HL-60/S4 treated with phorbol 12-myristate 13-acetate at 8.2 ng/mL for 4 days and 3 days (cell line): ENCODE results near the gene TIAM2.

Source experiments
- in situ Hi-C: fragments of 300-500 bp; cut with MboI; formaldehyde crosslinking; loops from 2 replicates; pipeline ENCODE4 v1.15.0; 2022; ENCODE audit warnings: low sequenced_read_pairs

Gene TIAM2

GRCh38 chr6:155272353-155273232 is 277.5 kb downstream of the TIAM2 start:
- in situ Hi-C loops, result loop anchor here (25.0 kb wide), 1 partner anchor 335 kb away; no protein-coding TSS in a partner anchor

GRCh38 chr6:155273431-155273830 is 278.3 kb downstream of the TIAM2 start:
- in situ Hi-C loops, result loop anchor here (25.0 kb wide), 1 partner anchor 336 kb away; no protein-coding TSS in a partner anchor

- in situ Hi-C loops, result loop anchor here (25.0 kb wide), 1 partner anchor 337 kb away; no protein-coding TSS in a partner anchor
These were observed 279.0 kb downstream of the TIAM2 start for GRCh38 chr6:155274106-155274505.

- in situ Hi-C loops, result loop anchor here (25.0 kb wide), 1 partner anchor 337 kb away; no protein-coding TSS in a partner anchor
These were observed 279.4 kb downstream of the TIAM2 start for GRCh38 chr6:155274533-155274932.

GRCh38 chr6:155275808-155276480 is 280.8 kb downstream of the TIAM2 start:
- in situ Hi-C loops, result no loop called here

GRCh38 chr6:155276638-155277037 is 281.5 kb downstream of the TIAM2 start:
- in situ Hi-C loops, result no loop called here

GRCh38 chr6:155278319-155279049 is 283.4 kb downstream of the TIAM2 start:
- in situ Hi-C loops, result no loop called here

GRCh38 chr6:155284775-155285174 is 289.7 kb downstream of the TIAM2 start:
- in situ Hi-C loops, result no loop called here

GRCh38 chr6:155287762-155288161 is 292.6 kb downstream of the TIAM2 start:
- in situ Hi-C loops, result no loop called here

- in situ Hi-C loops, result no loop called here
These were observed 295.4 kb downstream of the TIAM2 start for GRCh38 chr6:155290491-155290890.

- in situ Hi-C loops, result no loop called here
These were observed 296.2 kb downstream of the TIAM2 start for GRCh38 chr6:155291291-155291690.

- in situ Hi-C loops, result no loop called here
These were observed 297.6 kb downstream of the TIAM2 start for GRCh38 chr6:155292711-155293110.

- in situ Hi-C loops, result no loop called here
These were observed 302.6 kb downstream of the TIAM2 start for GRCh38 chr6:155297669-155298068.

- in situ Hi-C loops, result no loop called here
These were observed 306.8 kb downstream of the TIAM2 start for GRCh38 chr6:155301867-155302266.

GRCh38 chr6:155303361-155303870 is 308.3 kb downstream of the TIAM2 start:
- in situ Hi-C loops, result no loop called here

GRCh38 chr6:155306958-155307357 is 311.8 kb downstream of the TIAM2 start:
- in situ Hi-C loops, result no loop called here
